ENCODE data around the gene SMARCD2.

Gene SMARCD2

DNA sequence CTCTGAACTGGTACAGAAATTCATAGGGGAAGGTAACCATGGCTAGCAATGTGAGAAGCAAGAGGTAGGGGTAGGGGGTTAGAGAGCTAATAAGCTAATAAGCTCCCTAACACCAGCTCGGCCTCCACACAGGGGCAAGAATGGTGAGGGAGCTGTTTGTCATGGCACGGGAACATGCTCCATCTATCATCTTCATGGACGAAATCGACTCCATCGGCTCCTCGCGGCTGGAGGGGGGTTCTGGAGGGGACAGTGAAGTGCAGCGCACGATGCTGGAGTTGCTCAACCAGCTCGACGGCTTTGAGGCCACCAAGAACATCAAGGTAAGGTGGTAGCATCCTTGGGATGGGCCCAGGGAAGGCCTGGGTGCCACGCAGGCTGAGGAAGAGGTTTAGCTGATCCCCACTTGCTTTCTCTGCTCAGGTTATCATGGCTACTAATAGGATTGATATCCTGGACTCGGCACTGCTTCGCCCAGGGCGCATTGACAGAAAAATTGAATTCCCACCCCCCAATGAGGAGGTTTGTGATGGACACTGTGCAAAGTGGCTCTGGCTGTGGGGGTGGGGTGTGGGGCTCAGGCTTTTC lies 11.5 kb downstream of the SMARCD2 start:
- DNase-seq, result no peak

DNA sequence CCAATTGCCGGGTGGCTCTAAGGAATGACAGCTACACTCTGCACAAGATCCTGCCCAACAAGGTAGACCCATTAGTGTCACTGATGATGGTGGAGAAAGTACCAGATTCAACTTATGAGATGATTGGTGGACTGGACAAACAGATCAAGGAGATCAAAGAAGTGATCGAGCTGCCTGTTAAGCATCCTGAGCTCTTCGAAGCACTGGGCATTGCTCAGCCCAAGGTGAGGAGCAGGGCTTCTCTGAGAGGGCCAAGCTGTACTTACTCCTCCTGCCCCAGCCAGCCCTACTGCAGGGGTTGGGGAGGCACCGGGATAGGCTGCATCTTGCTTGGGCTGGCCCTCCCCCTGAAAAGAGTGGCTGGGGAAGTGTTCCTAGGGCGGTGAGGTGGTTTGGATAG lies 12.2 kb downstream of the SMARCD2 start:
- no peak for DNase-seq

DNA sequence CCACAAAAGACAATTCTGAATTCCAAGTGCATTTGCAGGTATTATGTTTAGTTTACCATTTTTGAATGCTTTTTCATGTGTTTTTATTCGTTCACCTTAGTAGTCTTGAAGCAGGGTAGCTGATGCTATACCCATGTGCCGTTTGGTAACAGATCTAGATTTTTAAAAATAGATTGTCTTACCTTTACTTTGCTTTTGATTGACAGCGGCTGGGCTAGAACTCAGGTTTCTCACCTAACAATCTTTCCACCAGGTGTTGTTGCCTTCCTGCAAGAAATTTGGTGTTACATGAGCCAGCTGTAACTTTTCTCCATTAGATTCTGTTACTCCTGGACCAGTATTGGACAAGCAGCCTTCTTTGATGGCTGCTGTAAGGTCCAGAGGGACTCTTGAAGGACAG lies 13.5 kb downstream of the SMARCD2 start:
- no peak for DNase-seq

DNA sequence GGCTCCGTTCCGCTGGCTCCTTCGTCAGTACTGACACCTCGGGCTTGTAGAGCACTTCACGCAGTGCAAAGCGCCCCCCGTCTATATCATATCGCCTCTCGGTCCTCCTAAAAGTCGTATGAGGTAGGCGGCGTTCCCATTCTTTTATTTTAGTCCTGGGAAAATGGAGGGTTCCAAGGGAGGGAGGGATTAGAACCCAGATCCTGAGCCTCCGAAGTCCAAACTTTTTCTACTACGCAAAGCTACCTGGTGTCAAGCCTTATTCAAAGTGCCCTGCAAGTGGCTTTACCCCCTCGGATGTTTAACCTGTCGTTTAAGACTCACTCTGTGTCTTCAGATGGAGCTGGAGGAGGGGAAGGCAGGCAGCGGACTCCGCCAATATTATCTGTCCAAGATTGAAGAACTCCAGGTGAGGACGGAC lies 14.7 kb downstream of the SMARCD2 start:
- DNase-seq, result no peak

DNA sequence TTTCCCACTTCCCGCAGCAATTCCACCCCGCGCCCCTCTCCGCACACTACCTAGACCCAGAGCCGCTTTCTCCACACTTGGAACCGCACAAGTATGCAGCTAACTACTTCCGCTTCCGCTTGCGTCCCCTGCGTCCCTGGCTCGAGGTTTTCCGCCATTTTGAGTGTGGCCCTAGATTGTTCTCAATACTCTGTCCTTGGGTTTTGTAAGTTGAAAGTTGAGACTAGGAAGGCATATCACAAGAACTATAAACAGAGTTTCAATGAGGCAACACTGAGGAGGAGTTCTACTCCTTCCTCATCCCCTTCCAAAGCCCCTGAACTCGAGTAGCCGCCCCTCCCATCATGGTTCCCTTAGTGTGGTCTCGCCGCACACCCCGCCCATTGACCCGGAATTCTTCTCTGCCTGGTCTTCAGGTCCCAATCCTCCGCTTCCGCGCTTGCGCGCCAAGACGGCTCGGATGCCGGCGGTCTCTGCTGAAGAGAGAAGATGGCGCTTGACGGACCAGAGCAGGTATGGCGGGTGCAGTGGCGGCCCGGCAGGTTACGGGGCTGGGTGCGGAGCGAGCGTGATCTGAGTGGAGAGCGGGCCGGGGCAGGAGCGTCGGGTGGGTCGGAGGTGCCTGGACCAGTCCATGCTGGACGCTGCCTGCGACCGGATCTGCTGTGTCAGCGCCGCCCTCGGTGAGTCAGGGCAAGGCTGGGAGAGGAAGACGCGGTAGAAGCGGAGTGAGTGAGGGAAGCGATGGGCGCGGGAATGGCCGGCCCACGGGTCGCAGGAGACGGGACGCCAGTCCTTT lies 15.3 kb downstream of the SMARCD2 start, which contains the start of the genes FTSJ3 and PSMC5:
FTSJ3 (minus strand) TSS at position 662 of the 799 bp plus-strand sequence. CDS start 761 bp downstream, outside the sequence.
PSMC5 (plus strand) TSS at position 430 of the 799 bp plus-strand sequence; CDS start at position 490, 60 bp downstream.
- DNase-seq, result peak; percentile 82

DNA sequence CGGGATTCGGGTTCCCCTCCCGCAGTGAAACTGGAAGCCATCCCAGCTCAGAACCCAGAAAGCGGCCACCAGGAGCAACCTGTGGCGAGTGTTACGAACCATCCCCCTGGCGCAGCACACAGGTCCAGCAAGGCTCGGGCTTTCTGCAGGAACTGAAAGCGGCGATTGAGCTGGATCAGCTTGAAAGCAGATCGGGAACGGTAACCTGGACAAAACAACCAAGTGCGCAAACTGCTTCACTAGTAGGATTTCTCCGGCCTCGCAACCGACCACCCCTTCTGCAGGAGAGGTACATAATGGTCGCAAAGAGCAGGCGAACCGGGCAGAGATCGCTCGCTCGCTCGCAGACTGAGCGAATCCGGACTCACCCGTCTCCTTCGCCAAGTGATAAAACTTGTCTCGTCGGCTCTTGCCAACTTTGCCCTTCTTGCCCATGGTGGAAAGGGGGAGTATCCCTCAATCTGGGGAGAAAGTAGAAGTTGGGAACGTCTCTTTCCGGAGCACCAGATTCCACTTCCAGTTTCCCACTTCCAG lies 15.9 kb downstream of the SMARCD2 start:
- no peak for DNase-seq

DNA sequence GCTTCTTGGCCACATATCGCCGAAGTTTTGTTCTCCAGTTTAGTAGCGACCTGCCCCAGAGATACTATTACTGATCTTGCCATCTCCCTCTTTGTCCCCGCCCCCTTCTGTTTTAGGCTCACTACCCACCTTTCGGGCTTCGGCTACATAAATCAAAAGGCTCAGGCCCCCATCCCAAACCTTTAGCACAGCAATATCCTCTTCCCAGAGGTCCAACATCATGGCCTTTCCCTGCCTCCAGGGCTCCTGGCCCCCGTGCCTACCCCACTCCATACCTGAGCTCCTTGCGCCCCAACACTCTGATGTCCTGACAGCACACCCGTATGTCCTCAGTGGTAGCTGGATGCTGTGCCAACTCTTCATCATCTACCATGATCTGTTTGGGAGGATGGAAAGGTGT lies 18.1 kb downstream of the SMARCD2 start:
- DNase-seq, result no peak

DNA sequence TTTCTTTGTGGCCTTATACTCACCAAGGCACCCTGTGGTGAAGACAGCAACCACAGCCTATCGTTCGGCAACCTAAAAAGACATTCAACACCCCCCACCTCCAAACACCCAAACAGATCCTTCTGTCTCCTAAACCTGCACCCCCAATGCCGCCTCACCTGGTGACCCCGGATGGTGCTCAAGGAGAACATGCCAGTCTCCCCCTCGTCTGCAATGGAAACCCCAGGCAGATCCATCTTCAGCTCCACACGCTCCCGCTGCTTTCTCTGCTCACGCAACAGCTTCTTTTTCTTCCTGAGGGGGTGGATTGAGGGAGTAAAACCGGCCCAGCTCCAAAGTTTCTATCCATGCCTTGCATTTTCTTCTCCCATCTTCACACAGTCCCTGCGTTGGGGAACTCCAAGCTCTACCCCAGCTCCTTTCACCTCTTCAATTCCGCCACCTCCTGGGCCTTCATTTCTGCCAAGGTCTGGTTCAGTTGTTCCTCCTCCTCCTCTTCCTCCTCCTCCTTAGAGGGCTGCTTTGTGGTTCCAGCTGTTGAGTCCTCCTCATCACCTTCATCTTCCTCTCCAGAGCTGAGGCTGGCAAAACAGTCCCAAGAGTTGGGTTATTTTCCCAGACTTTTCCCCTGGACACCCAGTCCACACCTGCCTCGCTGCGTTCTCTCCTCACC lies 18.7 kb downstream of the SMARCD2 start:
- DNase-seq, result no peak

DNA sequence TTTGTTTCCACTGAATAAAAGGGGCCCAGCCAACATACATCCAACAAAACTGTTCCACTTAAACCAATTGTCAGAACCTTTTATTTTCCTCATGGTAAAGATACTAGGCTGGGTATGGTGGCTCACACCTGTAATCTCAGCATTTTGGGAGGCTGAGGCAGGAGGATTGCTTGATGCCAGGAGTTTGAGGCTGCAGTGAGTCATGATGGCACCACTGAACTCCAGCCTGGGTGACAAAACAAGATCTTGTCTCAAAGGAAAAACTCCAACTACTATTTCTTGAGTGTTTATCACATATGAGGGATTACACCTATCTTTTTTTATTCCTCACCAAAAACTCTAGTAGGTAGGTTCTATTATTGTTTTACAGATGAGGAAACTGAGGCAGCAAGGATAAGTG lies 19.9 kb downstream of the SMARCD2 start:
- DNase-seq, result no peak

DNA sequence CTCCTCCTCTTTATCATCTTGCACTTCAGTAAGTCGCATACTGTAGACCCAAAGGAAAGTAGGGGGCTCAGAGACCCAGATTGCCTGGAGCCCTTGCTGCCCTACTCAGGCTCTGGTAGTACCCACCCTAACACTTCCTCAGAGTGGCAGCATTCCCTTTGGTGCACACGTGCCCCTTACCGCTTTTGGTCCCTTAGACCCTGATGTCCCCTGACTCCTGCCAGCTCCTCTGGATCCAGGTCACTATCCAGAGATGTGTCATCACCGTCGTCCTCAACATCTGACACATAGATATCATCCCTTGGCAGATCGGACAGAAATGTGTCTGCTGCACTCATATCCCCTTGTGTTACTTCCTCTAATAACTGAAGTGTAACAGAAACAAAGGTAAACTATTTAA lies 20.7 kb downstream of the SMARCD2 start:
- DNase-seq, result no peak

DNA sequence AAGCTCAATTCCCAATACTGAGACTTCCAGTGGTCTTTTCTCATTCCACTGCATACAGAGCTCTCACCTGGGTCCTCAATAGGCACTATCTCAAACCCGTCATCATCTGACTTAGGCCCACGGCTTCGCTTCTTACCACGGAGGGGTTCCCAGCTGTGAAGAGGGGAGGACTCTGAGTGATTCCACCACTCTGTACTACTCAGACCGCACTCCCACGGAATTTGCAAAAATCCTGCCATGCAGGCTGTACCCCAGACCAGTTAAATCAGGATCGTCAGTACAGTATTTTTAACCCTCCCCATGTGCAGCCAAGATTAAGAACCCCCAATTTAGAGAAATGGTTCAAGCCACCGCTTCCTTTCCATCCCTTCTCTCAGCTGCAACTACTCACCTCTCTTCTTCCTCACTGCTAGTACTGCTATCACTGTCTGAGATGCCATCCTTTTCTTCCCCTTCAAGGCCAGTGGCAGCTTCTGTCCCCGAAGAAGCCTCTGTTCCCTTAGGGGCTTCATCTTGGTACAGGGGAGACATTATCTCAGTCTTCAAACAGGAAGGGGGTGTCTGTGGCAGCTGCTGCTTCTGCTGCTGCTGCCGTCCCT lies 21.4 kb downstream of the SMARCD2 start:
- DNase-seq, result no peak

DNA sequence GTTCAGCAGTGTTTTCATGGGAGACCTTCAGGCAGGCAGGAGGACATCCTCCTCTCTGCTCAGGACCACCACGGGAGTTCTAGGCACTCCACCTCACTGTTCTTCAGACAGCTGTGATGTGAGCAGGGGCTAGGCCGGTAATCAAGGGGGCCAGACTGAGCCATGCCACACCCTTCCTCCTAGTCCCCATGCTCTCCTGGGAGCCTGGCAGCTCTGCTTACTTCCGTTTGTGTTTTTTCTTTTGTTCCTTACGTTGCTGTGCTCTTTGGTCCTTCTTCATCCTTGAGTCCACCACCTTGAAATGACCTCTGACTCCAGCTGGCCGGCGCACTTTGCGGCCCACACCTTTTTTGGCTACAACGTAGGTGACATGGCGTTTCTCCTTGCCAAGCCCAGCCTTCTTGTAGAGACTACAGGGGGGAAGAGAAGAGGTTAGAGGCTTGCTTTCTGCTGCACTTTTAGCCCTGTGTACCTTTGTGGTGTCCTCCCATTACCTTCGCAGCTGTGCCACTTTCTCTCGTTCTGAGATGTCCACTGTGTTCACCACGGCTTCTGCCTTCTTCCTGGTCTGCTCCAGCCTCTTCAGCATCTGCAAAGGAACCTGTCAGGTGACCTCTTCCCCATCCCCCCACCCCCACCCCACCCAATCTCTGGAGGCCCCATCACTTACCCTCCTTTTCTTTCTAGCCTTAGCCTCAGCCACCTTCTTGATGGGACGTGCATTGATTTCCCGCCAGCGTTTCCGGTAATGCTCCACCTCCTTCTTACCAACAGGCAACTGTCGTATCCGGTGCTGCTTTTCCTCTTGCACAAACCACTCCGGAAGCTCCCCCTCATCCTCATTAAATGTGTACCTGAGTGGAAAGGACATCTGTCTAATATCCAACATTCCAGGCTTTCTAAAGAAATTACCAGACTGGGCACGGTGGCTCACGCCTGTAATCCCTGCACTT lies 22.6 kb downstream of the SMARCD2 start:
- DNase-seq, result no peak

DNA sequence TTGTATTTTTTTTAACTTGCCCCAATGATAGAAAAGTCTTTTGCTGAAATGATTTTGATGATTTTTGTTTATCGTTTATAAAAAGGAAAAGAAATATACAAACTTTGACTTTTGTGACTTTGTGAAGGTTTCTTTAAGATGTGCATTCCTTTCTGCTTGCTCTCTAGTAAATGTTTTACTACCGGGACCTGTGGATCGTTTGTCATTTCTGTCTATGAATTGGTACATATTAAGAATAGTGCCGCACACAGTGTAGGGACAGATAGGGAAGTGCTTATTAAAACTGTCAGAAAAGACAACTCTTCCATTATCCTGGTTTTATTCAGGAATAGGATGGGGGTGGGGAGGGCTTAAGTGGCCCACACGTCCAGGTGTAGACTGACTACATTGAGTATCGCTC lies 23.4 kb downstream of the SMARCD2 start:
- DNase-seq, result no peak

DNA sequence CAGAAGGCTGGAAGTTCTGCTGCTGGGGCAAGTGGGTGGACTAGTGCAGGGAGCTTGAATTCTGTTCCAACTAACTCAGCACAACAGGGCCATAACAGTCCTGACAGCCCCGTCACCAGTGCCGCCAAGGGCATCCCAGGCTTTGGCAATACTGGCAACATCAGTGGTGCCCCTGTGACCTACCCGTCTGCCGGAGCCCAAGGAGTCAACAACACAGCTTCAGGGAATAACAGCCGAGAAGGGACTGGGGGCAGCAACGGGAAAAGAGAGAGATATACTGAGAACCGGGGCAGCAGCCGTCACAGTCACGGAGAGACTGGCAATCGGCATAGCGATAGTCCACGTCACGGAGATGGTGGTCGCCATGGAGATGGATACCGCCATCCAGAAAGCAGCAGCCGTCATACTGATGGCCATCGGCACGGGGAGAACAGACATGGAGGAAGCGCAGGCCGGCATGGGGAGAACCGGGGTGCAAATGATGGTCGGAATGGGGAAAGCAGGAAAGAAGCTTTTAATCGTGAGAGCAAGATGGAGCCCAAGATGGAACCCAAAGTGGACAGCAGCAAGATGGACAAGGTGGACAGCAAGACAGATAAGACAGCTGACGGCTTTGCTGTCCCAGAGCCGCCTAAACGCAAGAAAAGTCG lies 24.6 kb downstream of the SMARCD2 start:
- DNase-seq, result no peak

DNA sequence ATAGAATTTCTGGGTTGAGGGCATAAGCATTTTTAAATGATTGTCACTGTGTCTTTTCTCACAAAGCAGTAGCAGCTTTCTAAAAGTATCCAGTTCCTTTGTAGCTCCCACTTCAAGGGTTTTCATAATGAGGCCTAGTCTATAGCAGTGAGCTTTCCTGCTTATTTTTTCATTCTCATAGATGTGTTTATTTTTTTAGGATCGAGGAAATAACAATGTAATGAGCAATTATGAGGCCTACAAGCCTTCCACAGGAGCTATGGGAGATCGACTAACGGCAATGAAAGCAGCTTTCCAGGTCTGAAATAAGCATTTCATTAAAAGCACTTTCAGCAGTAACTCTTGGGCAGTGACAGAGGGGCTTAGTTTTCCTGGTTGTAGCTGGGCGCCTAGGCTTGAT lies 25.8 kb downstream of the SMARCD2 start:
- DNase-seq, result no peak

DNA sequence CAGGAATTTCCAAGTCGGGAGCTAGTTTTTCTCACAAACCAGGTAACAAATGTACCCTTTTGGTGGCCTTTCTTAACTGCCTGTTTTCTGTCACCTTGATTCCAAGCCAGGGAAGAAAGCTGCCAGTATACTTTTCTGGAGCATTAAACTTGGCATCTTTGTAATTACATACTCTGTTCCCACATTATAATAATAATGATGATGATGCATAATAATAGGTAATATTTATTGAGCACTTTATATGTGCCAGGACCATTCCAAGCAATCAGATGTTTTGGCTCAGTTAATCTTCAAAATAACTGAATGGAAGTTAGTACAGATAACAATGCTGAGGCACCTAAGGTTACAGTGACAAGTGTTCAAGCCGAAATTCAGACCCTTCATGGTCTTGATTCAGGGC lies 26.4 kb downstream of the SMARCD2 start:
- DNase-seq, result no peak

DNA sequence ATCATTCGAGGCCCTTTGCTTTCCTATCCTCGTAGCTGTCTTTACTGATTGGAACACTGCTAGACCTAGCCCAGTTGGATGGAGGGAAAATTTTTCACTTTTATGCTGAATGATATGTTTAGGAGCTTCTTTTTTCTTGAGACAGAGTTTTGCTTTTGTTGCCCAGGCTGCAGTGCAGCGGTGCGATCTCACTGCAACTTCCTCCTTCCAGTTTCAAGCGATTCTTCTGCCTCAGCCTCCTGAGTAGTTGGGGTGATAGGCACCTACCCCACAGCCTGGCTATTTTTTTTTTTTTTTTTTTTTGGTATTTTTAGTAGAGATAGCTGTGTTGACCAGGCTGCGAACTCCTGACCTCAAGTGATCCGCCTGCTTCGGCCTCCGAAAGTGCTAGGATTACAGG lies 32.5 kb downstream of the SMARCD2 start:
- DNase-seq, result no peak

DNA sequence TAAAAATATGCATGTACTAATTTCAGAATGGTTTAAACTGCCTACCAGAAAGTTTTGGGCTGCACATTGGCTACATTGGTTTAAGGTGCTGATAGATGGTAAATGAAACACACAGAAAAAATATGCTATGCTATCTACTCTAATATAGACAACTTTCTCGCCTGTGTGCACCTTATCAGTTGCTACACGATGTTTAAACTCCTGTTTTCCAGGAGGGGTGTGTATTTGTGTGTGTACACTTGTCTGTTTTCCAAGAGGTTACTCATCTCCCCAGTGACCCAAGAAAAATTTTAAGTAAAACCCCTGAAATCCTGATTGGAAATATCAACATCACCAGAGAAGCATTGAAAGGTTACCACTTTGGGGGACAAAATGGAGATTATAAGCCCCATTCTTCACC lies 36.9 kb downstream of the SMARCD2 start:
- DNase-seq, result no peak

DNA sequence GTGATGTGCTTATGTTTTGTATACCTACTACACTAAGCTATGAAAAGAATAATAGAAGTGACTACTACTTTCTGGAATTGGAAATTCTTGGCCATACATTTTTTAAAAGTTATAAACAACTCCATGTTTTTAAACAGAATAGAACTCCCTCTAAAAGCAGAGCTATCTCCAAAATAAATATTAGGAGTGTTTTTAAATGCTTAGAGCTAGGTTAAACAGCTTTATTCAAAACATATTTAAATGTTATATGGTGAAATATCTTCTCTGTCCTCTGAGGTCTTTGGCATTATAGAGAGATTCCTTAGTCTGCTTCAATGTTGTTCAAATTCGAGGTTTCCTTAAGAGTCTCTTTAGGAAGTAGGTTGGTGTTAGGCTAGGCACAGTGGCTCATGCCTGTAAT lies 38.2 kb downstream of the SMARCD2 start:
- DNase-seq, result no peak

DNA sequence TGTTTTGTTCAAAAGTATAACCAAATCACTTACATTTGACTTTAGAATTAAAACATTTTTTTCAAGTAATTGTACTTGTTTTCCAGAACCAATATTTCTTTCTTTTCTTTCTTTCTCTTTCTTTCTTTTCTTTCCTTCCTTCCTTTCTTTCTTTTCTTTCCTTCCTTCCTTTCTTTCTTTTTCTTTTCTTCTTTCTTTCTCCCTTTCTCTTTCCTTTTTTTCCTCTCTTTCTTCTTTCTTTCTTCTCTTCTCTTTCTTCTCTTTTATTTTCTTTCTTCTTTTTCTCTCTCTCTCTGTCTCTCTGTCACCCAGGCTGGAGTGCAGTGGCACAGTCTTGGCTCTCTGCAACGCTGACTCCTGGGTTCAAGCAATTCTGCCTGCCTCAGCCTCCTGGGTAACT lies 41.7 kb downstream of the SMARCD2 start:
- DNase-seq, result no peak

DNA sequence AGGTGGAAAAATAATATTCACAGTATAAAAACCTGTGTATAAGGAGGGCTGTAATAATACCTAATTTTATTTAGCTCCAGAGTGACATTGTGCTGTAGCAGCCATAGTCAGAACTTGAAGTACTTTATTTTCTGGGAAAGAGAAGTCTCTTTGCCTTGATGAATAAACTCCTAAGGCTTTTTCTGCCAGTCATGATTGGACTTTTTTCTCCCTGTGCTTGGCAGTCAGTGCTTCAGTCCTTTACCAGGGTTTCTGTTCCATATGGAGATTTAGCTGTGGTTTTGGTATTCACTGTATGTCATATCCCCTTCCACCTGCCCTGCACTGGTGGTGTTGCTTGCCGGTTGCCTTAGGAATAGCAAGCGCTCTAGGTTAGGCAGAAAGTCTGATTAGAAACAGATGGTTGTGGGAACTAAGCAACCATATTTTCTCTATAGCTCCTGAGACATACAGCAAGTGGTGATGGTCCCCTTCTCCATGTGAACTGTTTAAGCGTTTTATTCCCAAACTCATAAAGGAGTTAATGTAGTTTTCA lies 43.8 kb downstream of the SMARCD2 start:
- no peak for DNase-seq

Measured in DMS153 (cell line).